Left lung (tissue), 10 donors: ENCODE measurements around the gene MAOB. TPM values are rescaled to one million over a fixed set of nuclear protein-coding genes. Genes with fewer than 3 reads are reported as not detected.

Experiments
- ATAC-seq: fragments of 200-7000 bp; cut with Tn5 transposase; one replicate; pipeline ENCODE4 v1.9.1; 2020; ENCODE audit warnings: moderate library complexity
- DNase-seq, 4 donors: peaks; one replicate each; pipeline ENCODE4 v3.0.0-alpha.2; 2013 to 2020
- H3K27ac ChIP-seq, 2 donors: fragments of 200-600 bp; sonication (generic) in 1 of 2; one replicate each; pipeline versions ENCODE4 v1.5.0 to v1.8.0; 2020 to 2021
- H3K27me3 ChIP-seq, 2 donors: fragments of 200-600 bp; sonication (generic) in 1 of 2; one replicate each; pipeline versions ENCODE4 v1.5.0 to v1.8.0; 2020 to 2021
- H3K36me3 ChIP-seq, 2 donors: fragments of 200-600 bp; sonication (generic) in 1 of 2; one replicate each; pipeline versions ENCODE4 v1.5.0 to v1.8.0; 2020 to 2021
- H3K4me1 ChIP-seq, 2 donors: fragments of 200-600 bp; one replicate each; pipeline ENCODE4 v1.8.0; 2021
- H3K4me3 ChIP-seq, 2 donors: fragments of 200-600 bp; sonication (generic) in 1 of 2; one replicate each; pipeline versions ENCODE4 v1.5.0 to v1.8.0; 2020 to 2021; ENCODE audit warnings: mild to moderate bottlenecking in 1 of 2
- H3K9me3 ChIP-seq, 2 donors: fragments of 200-600 bp; sonication (generic) in 1 of 2; one replicate each; pipeline versions ENCODE4 v1.5.0 to v1.8.0; 2020 to 2021
- intact Hi-C, 2 donors: fragments of 100-400 bp; cut with DNase I; formaldehyde crosslinking; loops; one replicate each; pipeline versions ENCODE4 v1.11.2 to v1.14.2; 2022
- polyA plus RNA-seq, 6 donors: library from polyadenylated mRNA; unstranded; fragments of 120-200 nt; gene quantifications; one replicate each; pipeline ENCODE4 v1.2.1, GENCODE V29; 2013; ENCODE audit not compliant: insufficient read length in 6 of 6
- total RNA-seq, 2 donors: library from RNA; stranded (reverse); fragmentation: NEBNext Ultra II Directional; extraction: Animal tissue kit (Norgen Biotek cat#: 25700); gene quantifications; one replicate each; pipeline ENCODE4 v1.2.1, GENCODE V29; 2021
- TF ChIP-seq, protein P1 (sequence below), 2 donors: fragments of 200-600 bp; sonication (generic) in 1 of 2; IDR thresholded peaks; one replicate each; pipeline versions ENCODE4 v1.5.0 to v1.8.0; 2021; ENCODE audit warnings: antibody characterized with exemption in 2 of 2
- donor health status: DM: no; HTN: yes; CAD: no.
- donor health status: DM: no; HTN: no; CAD: no.

The MAOB gene
- total and polyA plus RNA-seq, 8 donors: 8.8 to 20.6 (median 12.3) TPM

DNA sequence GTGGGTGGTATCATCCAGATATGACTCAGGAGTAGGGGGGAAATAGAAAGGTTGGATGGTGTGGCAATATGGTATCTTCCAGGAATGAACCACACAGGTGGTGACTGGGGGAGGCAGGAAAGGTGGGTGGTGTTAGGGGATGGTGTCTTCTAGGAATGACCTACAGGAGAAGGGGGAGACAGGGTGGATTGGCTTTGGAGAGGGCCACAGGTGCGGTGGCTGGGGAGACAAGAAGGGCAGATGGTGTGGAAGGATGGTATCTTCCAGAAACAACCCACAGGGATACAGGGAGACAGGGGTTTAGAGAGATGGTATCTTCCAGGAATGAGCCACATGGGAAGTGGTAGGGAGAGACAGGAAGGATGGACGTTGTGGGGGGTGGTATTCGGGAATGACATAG is 162.2 kb downstream of the MAOB start:
- H3K27me3 ChIP-seq: no peaks in the 10 kb centered on the region
- no peaks in the 10 kb centered on the region for H3K9me3 ChIP-seq
- H3K27ac ChIP-seq: no peak overlapping the region
- DNase-seq (no peak), ATAC-seq (no peak)
- H3K4me3 ChIP-seq: no peak overlapping the region
- no peaks in the 10 kb centered on the region for H3K4me1 ChIP-seq
- intact Hi-C loops: no loop called here
- no peaks in the 10 kb centered on the region for H3K36me3 ChIP-seq
- TF ChIP-seq, protein P1, sequence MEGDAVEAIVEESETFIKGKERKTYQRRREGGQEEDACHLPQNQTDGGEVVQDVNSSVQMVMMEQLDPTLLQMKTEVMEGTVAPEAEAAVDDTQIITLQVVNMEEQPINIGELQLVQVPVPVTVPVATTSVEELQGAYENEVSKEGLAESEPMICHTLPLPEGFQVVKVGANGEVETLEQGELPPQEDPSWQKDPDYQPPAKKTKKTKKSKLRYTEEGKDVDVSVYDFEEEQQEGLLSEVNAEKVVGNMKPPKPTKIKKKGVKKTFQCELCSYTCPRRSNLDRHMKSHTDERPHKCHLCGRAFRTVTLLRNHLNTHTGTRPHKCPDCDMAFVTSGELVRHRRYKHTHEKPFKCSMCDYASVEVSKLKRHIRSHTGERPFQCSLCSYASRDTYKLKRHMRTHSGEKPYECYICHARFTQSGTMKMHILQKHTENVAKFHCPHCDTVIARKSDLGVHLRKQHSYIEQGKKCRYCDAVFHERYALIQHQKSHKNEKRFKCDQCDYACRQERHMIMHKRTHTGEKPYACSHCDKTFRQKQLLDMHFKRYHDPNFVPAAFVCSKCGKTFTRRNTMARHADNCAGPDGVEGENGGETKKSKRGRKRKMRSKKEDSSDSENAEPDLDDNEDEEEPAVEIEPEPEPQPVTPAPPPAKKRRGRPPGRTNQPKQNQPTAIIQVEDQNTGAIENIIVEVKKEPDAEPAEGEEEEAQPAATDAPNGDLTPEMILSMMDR (IDR thresholded peaks at IDR 0.05): no peak

DNA sequence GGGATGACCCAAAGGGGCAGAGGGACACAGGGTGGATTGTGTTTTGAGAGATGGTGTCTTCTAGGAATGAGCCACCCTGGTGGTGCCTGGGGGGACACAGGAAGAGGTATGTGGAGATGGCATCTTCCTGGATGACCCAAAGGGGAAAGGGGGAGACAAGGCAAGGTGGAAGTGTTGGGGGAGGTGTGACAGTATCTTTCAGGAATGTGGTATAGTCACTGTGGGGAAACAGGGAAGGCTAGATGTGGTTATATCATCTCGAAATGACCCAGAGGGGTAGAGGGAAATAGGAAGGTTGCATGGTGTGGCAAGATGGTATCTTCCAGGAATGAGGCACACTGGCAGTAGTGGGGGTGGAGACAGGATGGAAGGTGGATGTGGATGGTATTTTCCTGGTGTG is 163.3 kb downstream of the MAOB start:
- no peaks in the 10 kb centered on the region for H3K4me1 ChIP-seq
- H3K4me3 ChIP-seq: no peak overlapping the region
- TF ChIP-seq, protein P1 (IDR thresholded peaks at IDR 0.05): no peak
- H3K36me3 ChIP-seq: no peaks in the 10 kb centered on the region
- H3K27me3 ChIP-seq: no peaks in the 10 kb centered on the region
- H3K9me3 ChIP-seq: no peaks in the 10 kb centered on the region
- no peak overlapping the region for H3K27ac ChIP-seq
- intact Hi-C loops: no loop called here
- no peak for ATAC-seq
- DNase-seq: no peak

DNA sequence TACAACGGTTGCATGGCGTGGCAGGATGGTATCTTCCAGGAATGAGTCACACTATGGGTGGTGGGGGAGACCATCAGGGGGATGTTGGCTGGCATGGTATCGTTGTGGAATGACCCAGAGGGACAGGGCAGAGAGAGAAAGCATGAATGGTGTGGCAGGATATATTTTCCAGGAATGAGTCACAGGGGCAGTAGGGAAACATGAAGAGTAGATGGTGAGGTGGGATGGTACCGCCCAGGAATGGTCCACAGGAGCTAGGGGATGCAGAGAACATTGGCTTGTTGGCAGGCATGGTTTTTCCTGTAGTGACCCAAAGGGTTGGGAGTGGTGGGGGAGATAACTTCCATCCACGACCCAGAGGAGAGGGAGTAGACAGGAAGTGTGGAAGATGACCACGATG is 163.7 kb downstream of the MAOB start:
- H3K27me3 ChIP-seq: no peaks in the 10 kb centered on the region
- DNase-seq (no peak), ATAC-seq (no peak)
- H3K27ac ChIP-seq: no peak overlapping the region
- intact Hi-C loops: no loop called here
- H3K36me3 ChIP-seq: no peaks in the 10 kb centered on the region
- H3K9me3 ChIP-seq: no peaks in the 10 kb centered on the region
- TF ChIP-seq, protein P1 (IDR thresholded peaks at IDR 0.05): no peak
- H3K4me1 ChIP-seq: no peaks in the 10 kb centered on the region
- no peak overlapping the region for H3K4me3 ChIP-seq

DNA sequence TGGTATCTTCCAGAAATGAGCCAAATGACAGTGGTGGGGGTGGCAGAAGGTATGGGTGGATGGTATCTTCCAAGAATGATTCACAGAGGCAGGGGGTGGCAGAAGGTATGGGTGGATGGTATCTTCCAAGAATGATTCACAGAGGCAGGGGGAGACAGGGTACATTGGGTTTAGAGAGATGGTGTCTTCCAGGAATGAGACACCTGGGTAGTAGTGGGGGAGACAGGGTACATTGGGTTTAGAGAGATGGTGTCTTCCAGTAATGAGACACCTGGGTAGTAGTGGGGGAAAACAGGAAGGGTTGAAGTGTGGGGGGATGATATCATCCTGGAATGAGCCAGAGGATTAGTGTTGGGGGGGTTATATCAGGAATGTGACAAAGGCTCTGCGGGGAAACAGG is 164.2 kb downstream of the MAOB start:
- no peak for ATAC-seq
- Histone ChIP-seq H3K36me3 (peaks cover 0 to 1% of the 10 kb centered on the region in 2 donors), H3K27ac (no peak overlapping the region), H3K27me3 (no peaks in the 10 kb centered on the region), H3K4me3 (no peak overlapping the region), H3K9me3 (no peaks in the 10 kb centered on the region), H3K4me1 (no peaks in the 10 kb centered on the region)
- intact Hi-C loops: no loop called here
- no peak for DNase-seq
- TF ChIP-seq, protein P1 (IDR thresholded peaks at IDR 0.05): no peak

DNA sequence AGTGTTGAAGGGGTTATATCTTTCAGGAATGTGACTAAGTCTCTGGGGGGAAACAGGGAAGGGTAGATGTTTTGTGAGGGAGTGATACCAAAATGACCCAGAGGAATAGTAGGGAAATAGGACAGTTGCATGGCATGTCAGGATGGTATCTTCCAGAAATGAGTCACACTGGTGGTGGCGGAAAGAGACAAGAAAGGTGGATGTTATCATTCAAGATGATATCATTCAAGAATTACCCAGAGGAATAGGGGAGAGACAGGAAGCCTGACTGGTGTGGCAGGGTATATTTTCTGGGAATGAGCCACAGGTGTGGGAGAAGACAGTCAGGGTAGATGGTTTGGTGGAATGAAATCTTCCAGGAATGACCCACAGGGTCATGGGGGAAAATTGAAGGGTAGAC is 165.1 kb downstream of the MAOB start:
- Histone ChIP-seq H3K9me3 (no peaks in the 10 kb centered on the region), H3K36me3 (peaks cover 0 to 8% of the 10 kb centered on the region in 2 donors), H3K4me3 (no peak overlapping the region), H3K27ac (no peak overlapping the region), H3K27me3 (no peaks in the 10 kb centered on the region), H3K4me1 (no peaks in the 10 kb centered on the region)
- DNase-seq: no peak
- intact Hi-C loops: no loop called here
- no peak for ATAC-seq
- TF ChIP-seq, protein P1 (IDR thresholded peaks at IDR 0.05): no peak
